Fibroblast of skin of right quadriceps (primary cell): ENCODE results near the gene ADGRV1.
"Not testable (repeated sequence)": the region's sequence is repeated elsewhere in the genome, so short reads cannot be mapped to it uniquely, and the experiment has no call there.

ENCODE experiments used
- DNase-seq: peaks from one replicate; pipeline ENCODE4 v3.0.0-alpha.2; 2013

Gene ADGRV1

DNA sequence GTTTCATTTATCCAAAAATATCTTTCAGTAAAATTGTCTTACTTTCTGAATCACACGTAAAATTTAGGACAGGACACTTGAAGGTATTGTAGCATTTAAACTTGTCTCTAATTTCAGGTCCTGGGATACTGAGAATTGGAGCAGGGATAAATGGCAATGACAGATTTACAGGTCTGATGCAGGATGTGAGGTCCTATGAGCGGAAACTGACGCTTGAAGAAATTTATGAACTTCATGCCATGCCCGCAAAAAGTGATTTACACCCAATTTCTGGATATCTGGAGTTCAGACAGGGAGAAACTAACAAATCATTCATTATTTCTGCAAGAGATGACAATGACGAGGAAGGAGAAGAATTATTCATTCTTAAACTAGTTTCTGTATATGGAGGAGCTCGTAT lies 99.2 kb downstream of the ADGRV1 start:
- no peak for DNase-seq

- no peak for DNase-seq
Measured at GRCh38 chr5:90658620-90659019, 100.0 kb downstream of the ADGRV1 start.

- not testable (repeated sequence) for DNase-seq
Measured at GRCh38 chr5:90668079-90668565, 109.5 kb downstream of the ADGRV1 start.

GRCh38 chr5:90675222-90675621 lies 116.6 kb downstream of the ADGRV1 start:
- DNase-seq, result no peak

- DNase-seq, result no peak
Measured at GRCh38 chr5:90680921-90681563, 122.4 kb downstream of the ADGRV1 start.

- DNase-seq, result no peak
Measured at GRCh38 chr5:90682278-90682677, 123.7 kb downstream of the ADGRV1 start.

DNA sequence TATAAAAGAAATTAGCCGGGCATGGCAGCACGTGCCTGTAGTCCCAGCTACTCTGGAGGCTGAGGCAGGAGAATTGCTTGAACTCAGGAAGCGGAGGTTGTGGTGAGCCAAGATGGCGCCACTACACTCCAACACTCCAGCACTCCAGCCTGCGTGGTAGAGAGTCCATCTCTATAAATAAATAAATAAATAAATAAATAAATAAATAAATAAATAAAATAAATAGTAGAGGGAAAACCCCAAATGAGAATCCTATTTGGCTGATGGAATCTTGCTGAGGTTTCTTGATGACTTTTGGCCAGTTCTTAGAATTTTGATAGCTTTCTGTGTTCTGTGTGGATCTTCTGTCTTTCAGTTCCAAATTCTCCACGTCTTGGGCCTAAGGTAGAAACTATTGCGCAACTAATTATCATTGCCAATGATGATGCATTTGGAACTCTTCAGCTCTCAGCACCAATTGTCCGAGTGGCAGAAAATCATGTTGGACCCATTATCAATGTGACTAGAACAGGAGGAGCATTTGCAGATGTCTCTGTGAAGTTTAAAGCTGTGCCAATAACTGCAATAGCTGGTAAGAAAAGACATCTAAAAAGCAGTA lies 126.9 kb downstream of the ADGRV1 start:
- no peak for DNase-seq

DNA sequence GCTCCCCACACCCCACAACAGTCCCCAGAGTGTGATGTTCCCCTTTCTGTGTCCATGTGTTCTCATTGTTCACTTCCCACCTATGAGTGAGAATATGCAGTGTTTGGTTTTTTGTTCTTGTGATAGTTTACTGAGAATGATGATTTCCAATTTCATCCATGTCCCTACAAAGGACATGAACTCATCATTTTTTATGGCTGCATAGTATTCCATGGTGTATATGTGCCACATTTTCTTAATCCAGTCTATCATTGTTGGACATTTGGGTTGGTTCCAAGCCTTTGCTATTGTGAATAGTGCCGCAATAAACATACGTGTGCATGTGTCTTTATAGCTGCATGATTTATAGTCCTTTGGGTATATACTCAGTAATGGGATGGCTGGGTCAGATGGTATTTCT lies 127.8 kb downstream of the ADGRV1 start:
- not testable (repeated sequence) for DNase-seq

DNA sequence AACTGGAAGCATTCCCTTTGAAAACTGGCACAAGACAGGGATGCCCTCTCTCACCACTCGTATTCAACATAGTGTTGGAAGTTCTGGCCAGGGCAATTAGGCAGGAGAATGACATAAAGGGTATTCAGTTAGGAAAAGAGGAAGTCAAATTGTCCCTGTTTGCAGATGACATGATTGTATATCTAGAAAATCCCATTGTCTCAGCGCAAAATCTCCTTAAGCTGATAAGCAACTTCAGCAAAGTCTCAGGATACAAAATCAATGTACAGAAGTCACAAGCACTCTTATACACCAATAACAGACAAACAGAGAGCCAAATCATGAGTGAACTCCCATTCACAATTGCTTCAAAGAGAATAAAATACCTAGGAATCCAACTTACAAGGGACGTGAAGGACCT lies 128.9 kb downstream of the ADGRV1 start:
- DNase-seq, result not testable (repeated sequence)

DNA sequence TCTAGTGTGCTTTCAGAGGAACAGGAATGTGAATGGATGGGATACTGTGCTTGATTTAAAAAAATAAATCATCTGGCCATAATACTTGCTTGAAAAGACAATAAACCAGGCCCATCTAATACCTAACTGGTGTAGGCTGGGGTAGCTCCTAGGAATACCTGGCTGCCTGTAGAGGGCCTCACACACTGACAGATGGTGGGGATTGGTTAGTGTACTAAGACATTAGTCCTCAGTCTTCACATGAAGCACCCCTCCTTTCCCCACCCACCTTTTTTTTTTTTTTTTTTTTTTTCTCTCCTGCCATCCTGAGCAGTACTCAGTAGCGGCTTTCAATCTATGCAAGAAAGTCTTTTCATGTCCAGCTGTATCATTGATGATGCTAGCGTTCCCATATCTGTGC lies 130.5 kb downstream of the ADGRV1 start:
- no peak for DNase-seq

DNA sequence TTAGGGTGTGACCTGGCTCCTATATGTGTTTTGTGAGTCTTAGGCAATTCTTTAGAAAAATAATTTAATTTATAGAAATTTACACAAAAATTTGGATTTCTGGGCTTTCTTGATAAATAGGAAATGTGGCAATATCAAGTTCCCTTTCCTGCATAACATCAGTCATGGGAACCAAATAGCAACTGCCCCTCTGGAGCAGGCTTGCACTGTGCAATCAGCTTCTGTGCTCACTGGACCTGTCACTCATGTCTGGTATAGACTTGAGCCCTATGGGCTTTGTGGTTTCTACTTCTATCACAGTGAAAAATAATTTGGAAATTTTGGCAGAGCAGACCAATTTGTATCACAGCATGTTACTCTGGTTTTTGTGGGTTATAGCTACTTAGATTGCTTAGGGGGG lies 131.7 kb downstream of the ADGRV1 start:
- DNase-seq, result no peak

DNA sequence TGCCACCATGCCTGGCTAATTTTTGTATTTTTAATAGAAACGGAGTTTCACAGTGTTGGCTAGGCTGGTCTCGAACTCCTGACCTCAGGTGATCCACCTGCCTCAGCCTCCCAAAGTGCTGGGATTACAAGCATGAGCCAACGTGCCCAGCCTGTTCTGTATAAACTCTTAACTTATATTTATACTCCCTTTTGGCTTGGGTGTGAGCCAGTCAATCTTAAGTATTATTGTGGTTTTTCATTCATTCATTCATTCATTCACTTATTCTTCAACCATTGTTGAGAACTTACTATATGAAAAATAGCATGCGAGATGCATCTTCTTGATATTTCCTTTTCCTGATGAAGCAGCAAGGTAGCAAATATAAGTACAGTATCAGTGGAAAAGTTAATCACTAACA lies 132.9 kb downstream of the ADGRV1 start:
- DNase-seq, result no peak

DNA sequence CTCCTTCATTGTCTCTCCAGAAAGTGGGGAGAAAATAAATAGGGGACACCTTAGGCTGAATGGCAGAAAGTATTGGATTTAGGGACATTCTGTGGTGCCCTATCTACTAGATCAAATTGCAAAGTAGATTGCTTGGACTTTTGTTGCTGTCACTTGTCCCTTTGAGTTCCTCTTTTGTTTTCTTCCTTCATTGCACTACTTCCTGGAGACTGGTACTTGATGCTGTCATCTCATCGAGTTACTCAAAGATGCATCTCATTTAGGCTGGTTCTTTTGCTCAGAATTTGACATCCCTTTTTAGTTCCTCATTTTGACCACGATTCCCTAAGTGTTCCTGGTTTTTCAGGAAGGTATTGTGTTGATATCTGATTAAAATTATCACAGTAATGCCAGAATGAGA lies 137.6 kb downstream of the ADGRV1 start:
- DNase-seq, result no peak

- DNase-seq, result no peak
Measured at GRCh38 chr5:90700299-90700698, 141.7 kb downstream of the ADGRV1 start.

DNA sequence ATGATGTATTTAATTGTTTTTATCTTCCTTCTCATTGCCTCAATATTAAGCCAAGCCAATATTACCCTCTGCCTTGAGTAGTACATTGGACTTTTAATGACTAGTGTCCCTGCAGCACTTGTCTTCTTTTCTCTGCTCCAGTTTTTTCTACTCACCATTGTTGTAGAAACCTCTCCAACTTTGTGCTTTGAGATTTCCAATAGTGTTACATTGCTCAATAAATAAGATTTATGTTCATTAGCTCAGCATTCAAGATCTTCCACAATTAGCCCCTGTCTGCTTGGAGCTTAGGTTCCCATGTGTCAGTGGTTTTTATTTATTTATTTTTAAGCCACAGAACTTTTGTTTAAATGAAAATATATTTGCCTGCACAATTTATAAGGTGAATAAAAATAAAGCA lies 145.3 kb downstream of the ADGRV1 start:
- DNase-seq, result no peak

GRCh38 chr5:90707698-90708097 lies 149.1 kb downstream of the ADGRV1 start:
- DNase-seq, result no peak

GRCh38 chr5:90709323-90710155 lies 150.9 kb downstream of the ADGRV1 start:
- DNase-seq, result peak; percentile 51

DNA sequence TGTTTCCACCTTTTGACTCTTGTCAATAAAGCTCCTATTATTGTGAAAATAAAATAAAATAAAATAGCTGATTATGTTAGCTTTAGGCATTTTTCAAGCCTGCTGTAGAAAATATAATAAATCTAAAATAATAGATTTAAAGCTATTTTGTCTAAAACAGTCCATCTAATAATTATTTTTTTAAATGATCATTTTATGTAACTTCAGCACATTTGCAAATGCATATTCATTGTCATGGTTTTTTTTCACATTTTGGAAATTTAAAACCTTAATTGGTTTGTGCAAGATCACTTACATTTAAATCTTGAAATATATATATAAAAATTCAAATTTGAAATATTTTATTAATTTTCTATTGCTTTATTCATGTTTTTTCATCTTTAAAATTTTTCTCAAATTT lies 159.8 kb downstream of the ADGRV1 start:
- no peak for DNase-seq

DNA sequence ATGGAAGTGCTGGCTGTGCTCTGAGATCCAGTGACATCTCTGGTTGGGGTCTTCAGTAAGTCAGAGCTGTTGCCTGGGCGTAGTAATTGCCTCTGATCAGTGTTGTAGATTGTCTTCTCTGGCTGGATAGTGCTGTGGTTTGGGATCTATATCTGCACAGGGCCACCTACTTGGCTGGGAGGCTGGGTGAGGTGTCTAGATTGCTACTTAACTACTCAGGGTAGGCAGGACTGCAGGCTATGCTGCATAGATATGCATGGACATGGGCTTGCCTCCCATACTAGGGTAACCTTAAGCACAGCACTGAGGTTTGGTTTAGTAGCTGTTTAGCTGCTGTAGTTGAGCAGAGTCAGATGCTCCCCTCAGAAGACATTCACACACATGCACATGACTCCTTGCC lies 181.0 kb downstream of the ADGRV1 start:
- DNase-seq, result no peak

- DNase-seq, result no peak
Measured at GRCh38 chr5:90740244-90740799, 181.7 kb downstream of the ADGRV1 start.

GRCh38 chr5:90741022-90741564 lies 182.5 kb downstream of the ADGRV1 start:
- no peak for DNase-seq

DNA sequence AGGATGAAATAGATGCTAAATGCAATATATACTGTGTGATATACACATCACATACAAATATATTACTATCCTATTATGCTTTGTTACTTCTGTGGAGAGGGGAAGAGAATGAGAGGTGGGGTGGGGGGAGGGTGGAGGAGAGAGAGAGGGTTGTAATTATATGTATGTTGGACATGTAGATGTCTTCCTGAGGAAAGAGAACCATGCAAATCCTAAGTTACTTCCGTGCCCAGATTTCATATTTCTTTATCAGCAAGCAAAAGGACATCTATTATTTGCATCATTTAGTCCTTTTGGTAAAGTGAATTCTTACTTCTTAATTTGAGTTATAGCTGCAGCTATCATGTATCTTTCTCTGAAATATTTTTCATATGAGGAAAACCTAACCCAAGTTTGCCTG lies 187.5 kb downstream of the ADGRV1 start:
- no peak for DNase-seq

- DNase-seq, result peak; percentile 14
Measured at GRCh38 chr5:90747175-90747574, 188.6 kb downstream of the ADGRV1 start.
